ENCODE measurements around the gene CAMKV.

The CAMKV gene

DNA sequence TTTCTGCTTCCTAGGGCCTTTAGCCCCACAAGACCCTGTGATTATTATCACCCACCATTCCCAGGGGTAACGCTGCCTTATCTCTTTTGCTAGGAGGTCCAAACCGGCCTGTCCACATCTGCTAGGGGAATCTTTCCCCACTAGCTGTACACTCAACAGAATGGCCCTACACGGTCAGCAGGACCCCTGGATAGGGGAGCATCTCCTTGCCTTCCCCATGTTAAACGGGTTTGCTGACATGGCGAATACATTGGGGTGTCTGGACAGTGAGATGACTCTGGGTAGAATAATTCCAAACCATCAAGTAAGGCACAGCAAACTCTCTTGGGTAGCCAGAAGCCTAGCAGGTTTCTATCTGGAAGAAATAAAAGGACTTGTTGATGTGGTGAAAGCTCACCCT, 14.0 kb downstream of the CAMKV start:
- peak overlapping the region; percentile 70 to 82 for H3K4me3 ChIP-seq (replicated peaks in 1 of 2; ENCODE audit: low read depth in 2 of 2, low read length in 2 of 2)
- TF ChIP-seq, protein P1, sequence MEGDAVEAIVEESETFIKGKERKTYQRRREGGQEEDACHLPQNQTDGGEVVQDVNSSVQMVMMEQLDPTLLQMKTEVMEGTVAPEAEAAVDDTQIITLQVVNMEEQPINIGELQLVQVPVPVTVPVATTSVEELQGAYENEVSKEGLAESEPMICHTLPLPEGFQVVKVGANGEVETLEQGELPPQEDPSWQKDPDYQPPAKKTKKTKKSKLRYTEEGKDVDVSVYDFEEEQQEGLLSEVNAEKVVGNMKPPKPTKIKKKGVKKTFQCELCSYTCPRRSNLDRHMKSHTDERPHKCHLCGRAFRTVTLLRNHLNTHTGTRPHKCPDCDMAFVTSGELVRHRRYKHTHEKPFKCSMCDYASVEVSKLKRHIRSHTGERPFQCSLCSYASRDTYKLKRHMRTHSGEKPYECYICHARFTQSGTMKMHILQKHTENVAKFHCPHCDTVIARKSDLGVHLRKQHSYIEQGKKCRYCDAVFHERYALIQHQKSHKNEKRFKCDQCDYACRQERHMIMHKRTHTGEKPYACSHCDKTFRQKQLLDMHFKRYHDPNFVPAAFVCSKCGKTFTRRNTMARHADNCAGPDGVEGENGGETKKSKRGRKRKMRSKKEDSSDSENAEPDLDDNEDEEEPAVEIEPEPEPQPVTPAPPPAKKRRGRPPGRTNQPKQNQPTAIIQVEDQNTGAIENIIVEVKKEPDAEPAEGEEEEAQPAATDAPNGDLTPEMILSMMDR (IDR thresholded peaks at IDR 0.05; ENCODE audit: low read depth, low read length), result no peak

DNA sequence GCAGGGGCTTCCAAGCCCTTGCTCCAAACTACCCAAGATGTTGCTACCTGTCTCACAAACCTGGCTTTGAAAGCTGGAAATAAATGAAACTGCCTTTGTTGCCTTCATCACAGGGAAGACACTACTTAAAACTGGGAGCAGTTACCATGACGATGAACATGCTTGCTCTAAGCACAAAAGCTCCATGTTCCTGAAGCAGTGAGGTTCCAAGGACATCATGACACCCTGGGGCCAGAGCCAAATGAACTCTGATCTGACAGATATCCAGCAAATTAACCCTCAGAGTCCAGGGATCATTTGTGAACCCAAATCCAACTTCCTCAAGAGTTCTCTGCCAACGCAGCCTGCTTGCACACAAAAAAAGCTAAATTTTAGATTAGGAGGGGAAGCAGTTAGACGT, 24.0 kb downstream of the CAMKV start:
- no peak overlapping the region for H3K4me3 ChIP-seq (replicated peaks in 1 of 2; ENCODE audit: low read depth in 2 of 2, low read length in 2 of 2)
- TF ChIP-seq, protein P1 (IDR thresholded peaks at IDR 0.05; ENCODE audit: low read depth, low read length), result no peak
- DNase-seq (ENCODE audit: low read depth in 2 of 2), result no peak

More for the DNA sequence above, 14.0 kb downstream of the CAMKV start:
- DNase-seq (ENCODE audit: low read depth in 2 of 2), result no peak

DNA sequence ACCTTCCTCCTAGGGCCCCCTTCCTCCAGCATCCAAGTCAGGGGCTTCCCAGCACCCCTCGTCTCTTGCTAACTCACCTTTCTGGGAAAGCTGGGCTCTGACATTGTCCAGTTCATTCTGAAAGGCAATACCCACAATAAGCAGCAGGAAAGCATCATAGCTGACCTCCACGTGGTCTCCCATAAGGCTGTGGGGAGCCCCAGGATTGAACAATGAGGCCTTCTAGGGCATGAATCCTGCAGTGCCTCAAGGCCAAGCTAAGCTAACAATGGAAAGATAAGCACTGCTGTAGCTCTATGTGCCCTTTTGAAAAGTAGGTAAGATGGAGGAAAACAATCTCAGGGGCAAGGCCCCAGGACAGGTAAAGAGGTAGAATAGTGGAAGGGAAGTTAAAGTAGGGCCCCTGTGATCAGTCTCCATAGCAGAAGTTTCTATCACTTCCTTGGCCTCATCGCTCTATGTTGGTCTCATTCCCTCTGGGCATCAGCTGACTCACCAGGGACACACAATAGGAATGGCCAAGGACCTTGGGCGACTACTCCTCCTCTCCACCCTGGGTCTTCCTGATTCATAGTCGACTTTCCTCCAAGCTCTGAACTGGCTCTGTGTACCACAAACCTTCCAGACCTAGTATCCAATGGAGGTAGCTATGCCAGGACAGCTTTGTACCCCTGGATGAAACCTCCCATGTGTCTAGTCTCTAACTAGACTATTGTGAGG, 25.1 kb downstream of the CAMKV start:
- peak in 1 of 2 donors; percentile 28 for DNase-seq (ENCODE audit: low read depth in 2 of 2)
- TF ChIP-seq, protein P1 (IDR thresholded peaks at IDR 0.05; ENCODE audit: low read depth, low read length), result no peak
- H3K4me3 ChIP-seq (replicated peaks in 1 of 2; ENCODE audit: low read depth in 2 of 2, low read length in 2 of 2), result no peak overlapping the region

DNA sequence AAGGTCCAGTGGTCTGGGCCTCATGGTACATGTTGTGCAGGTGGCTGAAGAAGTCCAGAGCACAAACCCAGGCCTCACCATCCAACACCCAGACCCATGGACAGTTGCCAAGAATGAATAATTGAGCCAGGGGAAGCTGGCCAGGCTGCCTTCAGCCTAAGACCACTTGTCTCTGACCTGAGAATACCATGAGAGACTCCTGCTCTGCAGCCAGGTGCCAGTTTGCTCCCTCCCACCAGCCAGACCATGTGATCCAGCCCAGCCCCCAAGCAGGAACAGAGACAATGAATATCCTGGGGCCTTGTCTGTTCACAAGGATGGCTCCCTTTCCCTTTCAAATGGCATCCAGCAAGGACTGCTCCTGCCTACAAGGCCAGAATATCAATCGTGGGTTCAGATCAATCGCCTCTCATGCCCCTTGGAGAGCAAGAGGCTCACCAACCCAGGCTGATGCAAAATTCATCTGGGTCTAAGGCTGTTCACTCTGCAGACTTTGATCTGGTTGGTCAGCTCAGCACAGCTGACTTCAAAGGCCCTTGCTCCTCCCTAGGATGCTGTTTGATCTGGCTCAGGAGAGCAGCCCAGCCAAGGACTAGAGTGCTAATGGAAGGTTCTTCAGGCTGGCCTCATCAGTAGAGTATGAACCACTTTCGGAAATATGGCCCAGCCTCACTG, 26.7 kb downstream of the CAMKV start:
- DNase-seq (ENCODE audit: low read depth in 2 of 2), result no peak
- TF ChIP-seq, protein P1 (IDR thresholded peaks at IDR 0.05; ENCODE audit: low read depth, low read length), result no peak

DNA sequence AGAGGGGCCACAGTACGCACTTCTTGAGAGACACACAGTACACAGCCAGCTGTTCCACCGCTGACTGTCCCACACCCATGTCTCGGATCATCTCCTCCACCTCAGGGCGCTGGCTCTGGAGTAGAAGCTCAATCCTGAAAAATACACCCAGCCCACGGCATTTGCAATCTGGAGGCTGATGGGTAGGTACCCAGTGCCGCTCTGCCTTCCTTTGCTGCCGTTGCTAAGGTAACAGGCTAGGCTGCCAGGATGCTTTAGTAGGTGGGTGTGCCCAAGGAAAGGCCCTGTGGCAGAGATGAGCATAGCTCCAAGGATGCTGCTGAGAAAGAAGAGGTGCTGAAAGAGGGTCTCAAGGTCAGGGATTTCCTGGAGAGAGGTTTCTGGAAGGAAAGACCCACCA, 27.9 kb downstream of the CAMKV start:
- DNase-seq (ENCODE audit: low read depth in 2 of 2), result no peak
- H3K4me3 ChIP-seq (replicated peaks in 1 of 2; ENCODE audit: low read depth in 2 of 2, low read length in 2 of 2), result no peak overlapping the region
- TF ChIP-seq, protein P1 (IDR thresholded peaks at IDR 0.05; ENCODE audit: low read depth, low read length), result no peak

More for the DNA sequence above, 26.7 kb downstream of the CAMKV start:
- no peak overlapping the region for H3K4me3 ChIP-seq (replicated peaks in 1 of 2; ENCODE audit: low read depth in 2 of 2, low read length in 2 of 2)

DNA sequence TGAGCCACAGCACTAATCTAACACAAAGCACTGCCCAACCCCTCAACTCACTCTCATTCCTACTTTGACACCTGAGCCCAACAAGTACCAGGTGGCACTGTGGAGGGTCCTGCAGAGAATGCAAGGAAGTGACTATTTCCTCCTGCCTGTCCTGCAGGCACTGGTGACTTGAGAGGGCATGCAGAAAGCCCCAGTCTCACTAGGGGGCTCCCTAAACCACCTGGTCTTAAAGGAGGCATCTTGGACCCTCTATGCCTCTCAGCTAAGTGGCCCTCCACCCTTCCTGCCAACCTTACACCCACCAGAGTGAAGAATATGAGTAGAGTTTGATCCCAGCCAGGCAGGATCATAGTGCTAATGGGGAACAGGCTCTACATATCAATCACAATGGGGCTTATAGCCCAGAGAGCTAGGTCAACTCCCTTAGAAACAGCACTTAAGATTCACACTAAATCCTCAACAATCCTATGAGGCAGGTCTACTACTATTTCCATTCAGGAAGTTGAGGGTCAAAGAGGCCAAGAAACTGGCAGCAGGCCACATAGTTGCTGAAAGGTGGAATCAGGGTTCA, 28.5 kb downstream of the CAMKV start:
- H3K4me3 ChIP-seq (replicated peaks in 1 of 2; ENCODE audit: low read depth in 2 of 2, low read length in 2 of 2), result no peak overlapping the region
- peak; percentile 29 to 39 for DNase-seq (ENCODE audit: low read depth in 2 of 2)
- TF ChIP-seq, protein P1 (IDR thresholded peaks at IDR 0.05; ENCODE audit: low read depth, low read length), result peak; percentile 43

All from cardiac fibroblast (primary cell).